Measurements from ENCODE around the gene PLAC8.
"Not testable (repeated sequence)": the region's sequence is repeated elsewhere in the genome, so short reads cannot be mapped to it uniquely, and the experiment has no call there.

The PLAC8 gene

GRCh38 chr4:83111751-83112141 lies 2.8 kb downstream of the PLAC8 start:
- DNase-seq: not testable (repeated sequence)

- no peak for DNase-seq
These were observed 3.4 kb downstream of the PLAC8 start for GRCh38 chr4:83110970-83111750.

GRCh38 chr4:83110223-83110945 lies 4.1 kb downstream of the PLAC8 start:
- DNase-seq: peak; percentile 85

GRCh38 chr4:83109480-83110222 lies 4.9 kb downstream of the PLAC8 start:
- DNase-seq: peak; percentile 61

GRCh38 chr4:83108101-83108861 lies 6.2 kb downstream of the PLAC8 start:
- DNase-seq: no peak

- DNase-seq: no peak
These were observed 6.9 kb downstream of the PLAC8 start for GRCh38 chr4:83107631-83108030.

GRCh38 chr4:83104991-83105390 lies 9.5 kb downstream of the PLAC8 start:
- no peak for DNase-seq

GRCh38 chr4:83096397-83096796 lies 18.1 kb downstream of the PLAC8 start:
- DNase-seq: no peak

- no peak for DNase-seq
These were observed 21.4 kb downstream of the PLAC8 start for GRCh38 chr4:83093060-83093640.

GRCh38 chr4:83089410-83090157 lies 24.9 kb downstream of the PLAC8 start:
- DNase-seq: no peak

- DNase-seq: not testable (repeated sequence)
These were observed 29.6 kb downstream of the PLAC8 start for GRCh38 chr4:83084956-83085355.

- peak; percentile 34 for DNase-seq
These were observed 30.5 kb downstream of the PLAC8 start for GRCh38 chr4:83083925-83084475.

GRCh38 chr4:83082777-83083176 lies 31.8 kb downstream of the PLAC8 start:
- no peak for DNase-seq

- no peak for DNase-seq
These were observed 34.0 kb downstream of the PLAC8 start for GRCh38 chr4:83080561-83080960.

- no peak for DNase-seq
These were observed 39.0 kb downstream of the PLAC8 start for GRCh38 chr4:83075311-83076095.

GRCh38 chr4:83074783-83075182 lies 39.7 kb downstream of the PLAC8 start:
- DNase-seq: peak; percentile 33

GRCh38 chr4:83074086-83074704 lies 40.3 kb downstream of the PLAC8 start:
- no peak for DNase-seq

GRCh38 chr4:83071116-83071515 lies 43.4 kb downstream of the PLAC8 start:
- no peak for DNase-seq

GRCh38 chr4:83067058-83067639 lies 47.4 kb downstream of the PLAC8 start:
- DNase-seq: no peak

- no peak for DNase-seq
These were observed 49.3 kb downstream of the PLAC8 start for GRCh38 chr4:83065266-83065665.
